ENCODE data around the gene TTC21B. TPM values are rescaled to one million over a fixed set of nuclear protein-coding genes. Genes with fewer than 3 reads are reported as not detected.
"Not testable (repeated sequence)": the region's sequence is repeated elsewhere in the genome, so short reads cannot be mapped to it uniquely, and the experiment has no call there.

Gene TTC21B
- total RNA-seq, 1 donor from 2014 or later = 32.2 TPM

DNA sequence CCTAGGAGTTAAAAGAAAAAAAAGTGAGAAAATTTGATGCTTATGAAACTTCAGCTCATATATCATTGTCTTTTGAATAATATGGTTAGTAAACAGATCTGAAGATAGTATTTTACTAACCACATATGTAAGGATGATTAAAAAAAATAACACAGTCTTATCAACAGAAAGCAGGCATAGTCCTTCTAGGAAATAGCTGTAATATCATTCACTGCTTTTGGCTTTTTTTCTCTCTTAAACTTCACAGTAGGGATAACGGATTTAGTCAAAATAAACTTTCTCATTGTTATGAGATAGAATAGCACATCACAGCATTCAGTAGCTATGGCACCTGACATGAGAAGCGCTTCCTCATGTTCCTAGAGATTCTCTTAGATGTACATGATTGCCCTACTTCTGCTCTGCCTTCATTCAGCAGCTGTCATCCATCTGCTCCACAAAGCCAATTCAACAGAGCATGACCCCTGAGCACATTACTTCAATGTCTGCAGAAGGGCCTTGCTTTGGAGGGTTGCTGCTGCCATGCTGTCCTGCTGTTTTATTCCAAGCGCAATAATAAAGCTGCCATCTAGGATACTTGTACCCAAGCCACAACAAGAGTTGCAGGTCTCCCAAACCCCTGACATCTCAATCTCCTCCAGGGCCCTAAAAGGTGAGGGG is 67.0 kb downstream of the TTC21B start:
- DNase-seq (ENCODE audit: low read depth) = no peak

DNA sequence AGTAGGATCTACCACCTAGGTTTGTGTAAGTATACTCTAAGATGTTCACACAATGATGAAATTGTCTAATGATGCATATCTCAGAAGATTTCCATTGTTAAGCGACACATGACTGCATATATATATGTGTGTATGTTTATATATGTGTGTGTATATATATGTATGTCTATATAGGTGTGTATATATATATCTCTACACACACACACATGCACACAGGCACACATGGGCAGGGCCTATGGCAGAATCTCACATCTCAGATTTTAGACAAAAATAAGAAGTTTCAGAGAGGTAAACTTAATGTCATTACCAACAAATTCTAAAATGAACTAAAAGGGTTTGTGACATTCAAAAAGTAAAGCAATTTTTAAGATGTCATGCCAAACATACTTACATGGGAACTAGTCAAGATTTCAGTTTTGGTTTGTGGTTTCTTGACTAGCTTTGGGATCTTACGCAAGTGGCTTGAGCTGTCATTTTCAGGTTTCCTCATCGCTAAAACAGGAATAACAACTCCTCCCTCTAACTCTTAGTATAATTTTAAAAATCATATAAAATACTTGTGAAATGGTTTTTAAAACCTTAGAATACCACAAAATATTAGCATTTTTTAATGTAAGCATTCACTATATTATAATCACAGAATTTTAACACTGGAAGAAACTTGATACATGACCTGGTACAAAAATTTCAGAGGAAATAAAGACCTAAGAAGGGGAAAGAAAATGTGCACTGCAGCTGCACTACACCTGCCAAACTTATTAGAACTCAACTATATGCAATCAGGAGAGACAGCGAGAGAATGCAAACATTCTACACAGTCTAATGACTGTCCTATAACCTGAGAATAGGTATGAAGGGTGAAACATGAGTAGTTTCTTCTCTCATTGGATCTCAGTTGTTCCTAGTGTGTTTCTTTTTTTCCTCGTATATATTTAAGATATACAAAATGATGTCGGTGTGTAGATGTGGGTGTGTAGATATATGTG is 75.7 kb downstream of the TTC21B start:
- peak; percentile 34 for DNase-seq (ENCODE audit: low read depth)

DNA sequence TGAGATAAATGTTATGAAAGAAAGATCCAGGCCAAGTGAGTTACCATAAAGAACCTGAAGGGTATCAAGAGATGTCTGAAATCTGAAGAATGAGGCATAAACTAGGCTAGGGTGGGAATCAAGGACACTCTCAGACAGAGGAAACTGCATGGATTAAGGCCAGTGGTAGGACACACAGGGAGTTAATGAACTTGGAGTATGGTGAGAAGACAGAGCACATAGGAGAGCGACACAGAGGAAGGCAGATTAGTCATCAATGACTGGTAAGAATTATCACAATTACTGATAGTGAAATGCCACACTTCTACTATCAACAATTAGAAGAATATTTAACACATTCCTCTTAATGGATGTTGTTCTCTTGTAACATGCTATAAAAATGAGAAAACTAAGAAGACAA is 76.9 kb downstream of the TTC21B start:
- peak; percentile 34 for DNase-seq (ENCODE audit: low read depth)

DNA sequence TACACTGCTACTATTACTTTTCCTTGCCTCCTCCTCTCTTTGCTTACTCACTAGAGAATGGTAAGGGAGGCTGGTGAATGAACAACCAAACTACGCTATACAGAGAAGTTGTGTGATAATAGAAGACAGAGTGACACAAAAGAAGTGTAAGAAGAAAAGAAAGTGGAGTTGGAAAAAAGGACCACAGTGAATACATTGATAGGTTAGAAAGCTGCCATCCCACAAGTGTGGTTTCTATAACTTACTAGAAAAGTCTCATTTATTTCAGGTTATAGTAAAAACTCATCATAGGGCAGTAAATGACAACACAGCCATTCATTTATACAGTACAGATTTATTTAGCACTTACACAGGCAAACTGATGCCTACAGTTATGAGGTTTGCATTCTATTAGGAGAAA is 77.3 kb downstream of the TTC21B start:
- no peak for DNase-seq (ENCODE audit: low read depth)

DNA sequence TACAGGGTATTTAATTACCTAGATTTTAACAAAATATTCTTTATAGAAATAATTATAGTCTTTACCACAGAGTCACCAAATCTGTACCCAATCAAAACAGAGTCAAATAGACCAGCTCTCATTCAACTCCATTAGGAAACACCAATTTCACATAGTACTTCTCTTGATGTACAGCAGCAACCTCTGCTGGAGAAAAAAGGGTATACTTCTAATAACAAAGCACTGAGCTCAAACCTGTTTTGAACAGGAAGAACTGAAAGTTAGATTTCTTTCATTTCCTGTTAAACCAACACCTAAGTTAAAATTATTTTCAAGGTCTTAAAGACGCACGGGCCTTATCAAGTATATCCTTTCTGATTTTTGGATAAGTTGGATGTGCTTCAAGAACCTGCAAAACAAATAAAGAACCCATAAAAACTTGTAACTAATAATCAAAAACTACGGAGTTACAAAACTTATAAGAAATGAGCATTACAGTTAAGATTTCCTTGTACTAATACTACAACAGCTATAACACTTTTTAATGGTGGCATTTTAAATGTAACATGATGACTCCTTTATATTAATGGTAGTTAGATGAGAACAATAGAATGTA is 79.0 kb downstream of the TTC21B start:
- peak; percentile 83 for DNase-seq (ENCODE audit: low read depth)

DNA sequence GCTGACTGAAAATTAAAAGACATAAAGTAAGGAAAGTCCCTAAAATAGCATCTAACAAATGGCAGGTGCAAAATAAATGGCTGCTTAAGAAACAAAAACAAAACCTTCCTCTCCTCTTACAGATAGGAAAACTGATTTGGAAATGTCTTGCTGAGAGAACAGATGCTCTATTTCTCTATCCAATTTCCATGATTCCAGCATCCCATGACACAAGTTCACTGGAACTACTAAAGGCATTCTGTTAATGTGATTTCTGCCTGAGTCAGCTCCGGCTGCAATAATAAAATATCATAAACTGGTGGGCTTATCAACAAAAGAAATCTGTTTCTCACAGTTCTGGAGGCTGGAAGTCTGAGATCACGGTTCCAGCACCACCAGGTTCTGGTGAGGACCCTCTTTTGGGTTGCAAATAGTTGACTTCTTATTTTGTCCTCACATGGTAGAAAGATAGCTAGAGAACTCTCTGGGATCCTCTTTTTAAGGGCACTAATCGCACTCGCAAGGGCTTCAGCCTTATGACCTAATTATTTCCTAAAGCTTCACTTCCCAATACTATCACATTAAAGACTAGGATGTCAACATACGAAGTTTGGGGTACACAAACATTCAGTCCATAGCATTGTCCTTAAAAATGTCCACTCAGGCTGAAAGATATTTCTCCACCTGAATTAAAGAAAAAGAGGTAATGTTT is 81.3 kb downstream of the TTC21B start:
- DNase-seq (ENCODE audit: low read depth) = no peak

DNA sequence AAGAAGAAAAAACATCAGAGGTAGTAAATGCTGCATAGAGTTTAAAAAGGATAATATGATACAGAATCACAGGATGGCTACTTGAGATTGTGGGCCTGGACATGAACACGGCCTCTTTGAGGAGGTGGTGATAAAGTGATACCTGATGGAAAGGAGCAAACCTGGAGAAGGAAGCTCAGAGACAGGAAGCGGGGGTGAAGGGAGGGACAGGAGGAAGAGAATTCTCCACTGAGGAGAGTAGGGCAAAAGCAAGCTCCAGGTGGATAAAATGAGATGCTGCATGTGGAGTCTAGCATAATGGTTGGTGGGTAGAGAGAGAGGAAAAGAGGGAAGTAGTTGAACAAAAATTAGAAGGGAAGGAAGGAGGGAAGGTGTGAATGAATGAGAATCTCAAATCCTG is 82.6 kb downstream of the TTC21B start:
- DNase-seq (ENCODE audit: low read depth) = no peak

DNA sequence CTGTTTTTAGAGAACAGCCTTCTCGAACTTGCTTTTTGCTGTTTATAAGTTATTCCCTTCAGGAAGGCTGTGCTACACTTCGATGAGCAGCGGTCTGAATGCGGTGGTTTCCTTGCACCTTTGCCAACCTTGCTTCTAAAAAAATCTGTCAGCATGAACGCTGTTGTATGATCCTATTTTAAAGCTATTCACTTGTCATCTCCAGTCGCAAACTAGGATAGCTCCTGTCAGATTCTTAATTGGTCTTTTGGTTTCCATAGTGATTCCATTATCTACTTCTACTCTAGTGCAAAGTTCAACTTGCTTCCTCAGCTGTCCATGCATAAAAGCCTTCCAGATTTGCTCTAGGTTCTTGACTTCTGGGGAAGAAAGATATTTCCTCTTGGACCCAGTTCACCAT is 83.2 kb downstream of the TTC21B start:
- peak; percentile 39 for DNase-seq (ENCODE audit: low read depth)

DNA sequence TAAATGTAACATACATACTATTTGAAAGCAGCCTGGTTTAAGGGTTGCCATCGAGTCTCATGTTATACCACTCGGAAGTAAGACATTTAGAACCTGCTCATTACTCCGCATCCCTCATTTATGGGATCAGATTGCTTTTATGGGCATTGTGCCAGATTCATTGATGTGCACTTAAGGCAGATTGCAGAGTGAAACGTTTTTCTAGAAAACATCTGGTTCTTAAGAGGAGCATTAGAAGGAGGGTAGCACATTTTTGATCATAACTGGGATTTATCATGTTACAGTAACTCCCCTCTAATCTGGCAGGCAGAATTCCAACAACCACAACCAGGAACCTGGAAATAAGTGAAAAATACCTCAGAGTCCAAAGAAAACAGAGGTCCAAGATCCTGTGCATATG is 85.4 kb downstream of the TTC21B start:
- no peak for DNase-seq (ENCODE audit: low read depth)

DNA sequence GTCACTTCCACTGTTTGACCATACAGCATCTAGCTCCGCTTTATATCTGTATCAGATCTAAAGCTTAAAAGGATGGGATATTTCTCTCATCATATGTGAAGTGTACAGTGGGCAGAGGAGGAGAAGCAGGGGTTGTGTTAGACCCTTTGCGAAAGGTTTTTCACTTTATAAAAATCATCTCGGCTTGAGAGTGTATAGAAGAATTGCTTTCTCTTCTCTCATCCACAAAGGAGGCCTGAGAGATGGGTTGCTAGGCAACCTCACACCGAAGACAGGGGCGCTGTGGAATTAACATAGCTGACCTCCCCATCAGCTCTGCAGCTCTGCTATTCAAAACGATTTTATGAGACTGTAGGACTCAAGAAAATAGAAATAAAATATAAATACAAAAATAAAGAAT is 89.3 kb downstream of the TTC21B start:
- no peak for DNase-seq (ENCODE audit: low read depth)

DNA sequence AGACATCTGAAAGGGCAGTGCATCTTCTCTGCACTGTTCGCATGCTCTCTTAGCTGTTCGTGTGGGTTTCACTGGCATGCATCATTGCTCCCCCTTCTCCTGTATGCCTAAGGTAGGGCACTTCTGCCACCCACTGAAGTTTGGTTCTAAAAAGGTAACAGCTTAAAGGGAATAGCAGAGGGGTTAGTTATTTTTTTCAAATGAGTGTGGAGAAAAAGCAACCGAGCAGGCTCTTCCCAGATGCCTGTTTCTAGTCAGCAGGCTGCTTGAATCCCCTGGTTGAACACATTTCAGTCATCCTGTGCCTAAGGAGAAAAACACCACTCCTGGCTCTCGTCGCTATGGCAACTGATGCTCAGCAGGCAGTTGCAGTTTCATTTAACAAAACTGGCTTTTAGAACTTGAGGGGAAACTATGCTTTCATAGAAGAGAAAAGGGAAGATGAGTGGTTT is 89.7 kb downstream of the TTC21B start:
- no peak for DNase-seq (ENCODE audit: low read depth)

DNA sequence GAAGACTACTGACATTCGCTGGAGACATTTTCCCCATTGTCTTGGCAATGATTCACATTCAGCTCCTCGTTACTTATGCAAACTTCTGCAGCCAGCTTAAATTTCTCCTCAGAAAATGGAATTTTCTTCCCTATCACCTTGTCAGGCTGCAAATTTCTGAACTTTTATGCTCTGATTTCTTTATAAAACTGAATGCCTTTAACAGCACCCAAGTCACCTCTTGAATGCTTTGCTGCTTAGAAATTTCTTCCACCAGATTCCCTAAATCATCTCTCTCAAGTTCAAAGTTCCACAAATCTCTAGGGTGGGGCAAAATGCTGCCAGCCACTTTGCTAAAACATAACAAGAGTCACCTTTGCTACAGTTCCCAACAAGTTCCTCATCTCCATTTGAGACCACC is 92.5 kb downstream of the TTC21B start:
- not testable (repeated sequence) for DNase-seq (ENCODE audit: low read depth)

DNA sequence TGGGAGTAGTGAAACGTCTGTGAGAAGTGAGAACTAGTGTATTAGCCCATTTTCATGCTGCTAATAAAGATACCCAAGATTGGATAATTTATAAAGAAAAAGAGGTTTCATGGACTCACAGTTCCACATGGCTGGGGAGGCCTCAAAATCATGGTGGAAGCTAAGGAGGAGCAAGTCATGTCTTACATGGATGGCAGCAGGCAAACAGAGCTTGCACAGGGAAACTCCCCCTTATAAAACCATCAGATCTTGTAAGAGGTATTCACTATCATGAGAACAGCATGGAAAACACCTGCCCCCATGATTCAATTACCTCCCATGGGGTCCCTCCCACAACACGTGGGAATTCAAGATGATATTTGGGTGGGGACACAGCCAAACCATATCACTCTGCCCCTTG is 93.9 kb downstream of the TTC21B start:
- DNase-seq (ENCODE audit: low read depth) = not testable (repeated sequence)

DNA sequence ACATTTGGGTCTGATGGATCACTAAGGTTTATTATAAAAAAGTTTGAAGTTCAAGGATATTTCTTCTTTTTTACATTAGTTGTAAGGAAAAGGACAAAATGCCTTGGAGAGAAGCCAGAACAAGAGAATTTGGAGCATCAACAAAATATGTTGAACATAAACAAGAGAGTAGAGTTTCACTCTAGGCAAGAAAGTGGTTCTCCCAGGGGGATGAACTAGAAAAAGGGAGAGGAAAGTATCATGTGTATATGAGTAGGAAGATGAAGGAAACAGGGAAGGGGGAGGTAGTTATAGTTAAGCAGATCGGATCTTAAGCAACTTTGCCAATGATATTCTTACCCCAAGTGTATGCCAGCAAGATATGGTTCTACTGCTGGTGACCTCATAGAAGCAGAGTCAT is 95.7 kb downstream of the TTC21B start:
- no peak for DNase-seq (ENCODE audit: low read depth)

DNA sequence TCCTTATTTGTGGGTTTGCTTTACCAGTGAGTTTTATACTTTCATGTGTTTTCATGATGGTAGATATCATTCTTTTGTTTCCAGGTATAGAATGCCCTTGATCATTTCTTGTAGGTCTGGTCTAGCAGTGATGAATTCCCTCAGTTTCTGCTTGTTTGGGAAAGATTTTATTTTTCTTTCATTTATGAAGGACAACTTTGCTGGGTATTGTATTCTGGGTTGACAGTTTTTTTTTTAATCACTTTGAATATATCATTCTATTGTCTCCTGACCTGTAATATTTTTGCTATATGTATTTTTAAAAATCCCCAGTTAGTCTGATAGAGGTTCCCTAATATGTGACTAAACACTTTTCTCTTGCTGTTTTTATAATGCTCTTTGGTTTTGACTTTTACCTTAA is 101.2 kb downstream of the TTC21B start:
- DNase-seq (ENCODE audit: low read depth) = no peak

DNA sequence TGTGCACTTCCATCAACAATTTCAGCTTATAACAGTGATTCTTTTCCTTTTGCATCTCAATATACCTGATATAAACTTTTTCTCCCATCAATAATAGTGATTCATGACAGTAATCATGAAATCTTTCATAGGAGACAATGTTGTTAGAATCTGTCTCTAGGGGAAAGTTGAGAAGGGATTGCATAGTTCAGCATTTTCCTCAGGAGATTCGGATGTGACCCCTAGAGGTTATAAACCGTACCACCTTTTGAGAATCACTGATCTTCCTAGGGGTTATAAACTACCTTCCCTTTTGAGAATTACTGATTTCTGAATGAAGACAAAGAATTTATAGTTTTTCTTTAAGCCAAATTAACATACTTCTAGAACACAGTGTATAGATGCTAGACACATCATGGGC is 106.6 kb downstream of the TTC21B start:
- DNase-seq (ENCODE audit: low read depth) = no peak

DNA sequence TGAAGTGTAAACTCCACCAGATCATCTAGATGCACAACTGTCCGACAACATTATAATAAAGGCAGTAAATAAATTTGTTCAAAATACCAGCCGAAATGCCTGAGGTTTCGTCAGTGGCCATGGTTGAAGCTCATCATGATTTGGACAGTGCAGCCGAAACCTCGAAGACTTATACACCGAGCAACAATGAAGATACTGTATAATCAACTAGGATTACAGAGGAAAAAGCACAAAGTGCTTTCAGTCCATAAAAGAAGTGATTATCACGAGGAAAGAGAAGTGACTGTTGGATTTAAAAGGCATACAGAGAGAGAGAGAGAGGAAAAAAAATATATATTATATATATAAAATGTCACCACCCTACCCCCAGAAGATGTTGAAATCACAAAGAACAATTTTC is 107.5 kb downstream of the TTC21B start:
- no peak for DNase-seq (ENCODE audit: low read depth)

DNA sequence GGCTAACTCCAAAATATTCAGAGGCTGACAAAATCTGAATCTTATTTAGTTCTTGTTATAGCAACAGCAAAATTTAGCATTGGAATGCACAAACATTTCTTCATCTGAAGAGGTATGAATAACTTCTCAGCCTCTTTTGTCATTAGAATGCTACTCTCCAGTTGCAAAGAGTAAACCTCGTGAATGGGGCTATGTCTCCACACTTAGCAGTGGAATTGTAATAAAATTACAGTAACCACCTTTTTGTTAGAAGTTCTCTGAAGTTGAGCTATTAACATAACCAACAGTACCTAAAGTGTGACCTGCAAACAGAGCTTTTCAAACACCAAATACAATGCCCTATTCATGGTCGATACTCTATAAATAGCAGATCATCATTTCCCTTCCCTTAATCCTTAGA is 109.4 kb downstream of the TTC21B start:
- no peak for DNase-seq (ENCODE audit: low read depth)

DNA sequence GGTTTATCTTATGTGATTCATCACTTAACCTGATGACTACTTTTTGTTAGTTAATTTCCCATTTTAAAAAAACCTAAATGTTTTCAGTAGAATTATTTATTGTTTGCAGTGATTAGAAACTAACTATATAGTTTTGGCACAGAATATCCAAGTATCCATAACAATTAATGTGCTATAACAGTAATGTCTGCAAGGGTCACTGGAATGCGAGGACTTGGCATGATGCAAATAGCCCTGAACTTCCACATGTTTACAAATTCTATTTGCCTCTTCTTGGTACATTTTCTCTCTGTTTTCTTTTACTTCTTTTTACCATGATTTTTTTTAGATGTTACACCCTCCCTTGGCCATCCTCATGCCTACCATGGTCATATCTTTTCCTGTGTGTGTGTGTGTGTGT is 110.2 kb downstream of the TTC21B start:
- DNase-seq (ENCODE audit: low read depth) = no peak

DNA sequence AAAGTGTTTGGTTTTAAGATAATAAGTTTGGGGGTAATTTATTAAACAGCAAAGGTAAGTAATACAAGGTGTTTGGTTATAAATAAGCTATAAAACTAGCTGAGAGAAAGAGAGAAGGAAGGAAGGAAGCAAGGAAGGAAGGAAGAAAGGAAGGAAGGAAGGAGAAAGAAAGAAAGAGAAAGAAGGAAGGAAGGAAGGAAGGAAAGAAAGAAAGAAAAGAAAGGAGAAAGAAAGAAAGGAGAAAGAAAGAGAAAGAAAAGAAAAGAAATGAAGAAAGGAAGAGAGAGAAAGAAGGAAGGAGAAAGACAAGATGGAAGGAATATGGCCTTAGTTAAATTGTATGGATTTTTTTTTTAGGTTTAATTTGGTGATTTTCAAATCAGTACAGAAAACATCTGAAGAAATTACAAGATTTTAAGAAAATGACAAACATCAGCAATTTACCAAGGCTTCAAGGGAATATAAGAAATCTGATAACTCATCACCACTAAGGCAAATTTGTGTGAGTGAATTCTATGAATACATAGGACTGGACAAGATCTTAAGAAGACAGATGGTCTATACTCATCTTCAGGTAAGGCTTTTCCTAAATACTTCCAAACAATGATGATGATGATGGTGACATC is 113.1 kb downstream of the TTC21B start:
- DNase-seq (ENCODE audit: low read depth) = no peak

DNA sequence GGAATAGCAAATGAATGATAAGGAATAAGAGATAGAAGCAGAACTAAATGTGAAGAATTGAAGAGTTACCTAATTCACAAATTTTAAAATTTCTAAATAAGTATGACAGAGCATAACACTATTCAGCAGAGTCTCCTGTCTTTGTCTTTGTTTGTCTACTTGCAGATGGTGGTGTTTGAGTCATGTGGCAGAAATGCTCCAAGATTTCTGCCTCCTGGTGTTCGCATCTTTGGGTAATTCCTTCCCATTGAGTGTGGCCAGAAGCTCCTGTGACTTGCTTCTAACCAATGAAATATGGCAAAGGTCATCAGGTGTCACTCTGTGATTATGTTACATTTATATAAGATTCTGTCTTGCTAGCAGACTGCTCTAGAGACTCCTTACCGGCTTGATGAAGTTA is 114.0 kb downstream of the TTC21B start:
- no peak for DNase-seq (ENCODE audit: low read depth)

DNA sequence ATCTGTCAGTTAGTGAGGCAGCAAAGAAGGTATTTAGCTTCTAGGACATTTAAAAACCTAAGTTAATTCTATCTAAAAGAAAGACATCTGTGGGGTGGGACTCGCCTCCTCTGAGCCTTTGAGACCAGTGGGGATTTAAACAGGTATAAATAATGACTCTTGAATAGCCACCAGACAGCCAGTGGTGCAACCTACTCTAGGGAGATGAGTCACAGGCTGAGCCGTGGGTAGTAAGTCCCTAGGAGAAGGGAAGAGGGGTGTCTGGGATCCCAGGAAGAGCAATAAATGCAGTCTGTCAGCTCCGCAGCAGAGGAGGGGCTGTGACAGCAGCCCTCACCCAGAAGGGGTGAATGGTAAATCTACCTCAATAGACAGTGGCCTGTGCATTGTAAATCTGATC is 116.5 kb downstream of the TTC21B start:
- peak; percentile 60 for DNase-seq (ENCODE audit: low read depth)
